GM18520 (cell line): ENCODE measurements around the gene NOP10.

Experiments
- ATAC-seq: cut with Tn5 transposase; IDR thresholded peaks from one replicate; pipeline ENCODE4 v1.9.1; 2021; ENCODE audit not compliant: unreplicated experiment

Gene NOP10

GRCh38 chr15:34334672-34335071 is 8.3 kb downstream of the NOP10 start:
- ATAC-seq = no peak

- ATAC-seq = no peak
Measured at GRCh38 chr15:34332553-34333120, 10.3 kb downstream of the NOP10 start.

GRCh38 chr15:34331809-34332208 is 11.1 kb downstream of the NOP10 start:
- ATAC-seq = no peak

GRCh38 chr15:34330279-34330678 is 12.7 kb downstream of the NOP10 start:
- ATAC-seq = no peak

GRCh38 chr15:34329006-34329405 is 13.9 kb downstream of the NOP10 start:
- no peak for ATAC-seq

GRCh38 chr15:34327906-34328305 is 15.0 kb downstream of the NOP10 start:
- no peak for ATAC-seq

- ATAC-seq = no peak
Measured at GRCh38 chr15:34325368-34325767, 17.6 kb downstream of the NOP10 start.

- no peak for ATAC-seq
Measured at GRCh38 chr15:34324933-34325332, 18.0 kb downstream of the NOP10 start.

- no peak for ATAC-seq
Measured at GRCh38 chr15:34323217-34323616, 19.7 kb downstream of the NOP10 start.

- peak; percentile 56 for ATAC-seq
Measured at GRCh38 chr15:34318277-34319079, 24.5 kb downstream of the NOP10 start.

- ATAC-seq = no peak
Measured at GRCh38 chr15:34314491-34315490, 28.1 kb downstream of the NOP10 start.

- ATAC-seq = no peak
Measured at GRCh38 chr15:34311563-34311962, 31.4 kb downstream of the NOP10 start.

GRCh38 chr15:34304613-34305012 is 38.3 kb downstream of the NOP10 start:
- ATAC-seq = no peak

- no peak for ATAC-seq
Measured at GRCh38 chr15:34301058-34301457, 41.9 kb downstream of the NOP10 start.

- no peak for ATAC-seq
Measured at GRCh38 chr15:34297059-34297458, 45.9 kb downstream of the NOP10 start.

- ATAC-seq = no peak
Measured at GRCh38 chr15:34292621-34293020, 50.3 kb downstream of the NOP10 start.
